NCI-H345 (cell line): ENCODE data around the gene SNX21.
"Not testable (repeated sequence)": the region's sequence is repeated elsewhere in the genome, so short reads cannot be mapped to it uniquely, and the experiment has no call there.

Source experiments
- DNase-seq: peaks from one replicate; lab custom pipeline; 2025; lab: John Stamatoyannopoulos, UW

The SNX21 gene

GRCh38 chr20:45850238-45850637 lies 16.6 kb downstream of the SNX21 start:
- DNase-seq: no peak

GRCh38 chr20:45850926-45851325 lies 17.3 kb downstream of the SNX21 start:
- DNase-seq: no peak

- DNase-seq: no peak
Observed at GRCh38 chr20:45851501-45851900, 17.9 kb downstream of the SNX21 start.

- DNase-seq: no peak
Observed at GRCh38 chr20:45852326-45852725, 18.7 kb downstream of the SNX21 start.

- DNase-seq: no peak
Observed at GRCh38 chr20:45853484-45853883, 19.9 kb downstream of the SNX21 start.

GRCh38 chr20:45857114-45857881 lies 23.7 kb downstream of the SNX21 start, which contains the start of the genes ACOT8 and ZSWIM3:
TSS of gene ACOT8 (minus strand) at chr20:45857392. CDS start at chr20:45857315, 77 bp downstream.
TSS of gene ZSWIM3 (plus strand) at chr20:45857614. CDS start at chr20:45857826, 212 bp downstream.
- DNase-seq: peak; percentile 100

GRCh38 chr20:45857882-45858216 lies 24.2 kb downstream of the SNX21 start:
- DNase-seq: no peak

- DNase-seq: no peak
Observed at GRCh38 chr20:45859916-45860315, 26.3 kb downstream of the SNX21 start.

GRCh38 chr20:45860560-45861220 lies 27.1 kb downstream of the SNX21 start:
- DNase-seq: peak; percentile 26

- peak; percentile 85 for DNase-seq
Observed at GRCh38 chr20:45861221-45862075, 27.8 kb downstream of the SNX21 start.

- no peak for DNase-seq
Observed at GRCh38 chr20:45863543-45864470, 30.2 kb downstream of the SNX21 start.

- DNase-seq: no peak
Observed at GRCh38 chr20:45866454-45866853, 32.9 kb downstream of the SNX21 start.

- no peak for DNase-seq
Observed at GRCh38 chr20:45867136-45867818, 33.7 kb downstream of the SNX21 start.

- DNase-seq: no peak
Observed at GRCh38 chr20:45867819-45868176, 34.2 kb downstream of the SNX21 start.

GRCh38 chr20:45872626-45873025 lies 39.0 kb downstream of the SNX21 start:
- DNase-seq: no peak

- no peak for DNase-seq
Observed at GRCh38 chr20:45873409-45874103, 40.0 kb downstream of the SNX21 start.

- DNase-seq: not testable (repeated sequence)
Observed at GRCh38 chr20:45874104-45874481, 40.5 kb downstream of the SNX21 start.

GRCh38 chr20:45874576-45874975 lies 41.0 kb downstream of the SNX21 start:
- no peak for DNase-seq

- DNase-seq: no peak
Observed at GRCh38 chr20:45878076-45878761, 44.6 kb downstream of the SNX21 start.
